Measurements from ENCODE around the gene GALR1. TPM values are rescaled to one million over a fixed set of nuclear protein-coding genes. Genes with fewer than 3 reads are reported as not detected.

Gene GALR1
- total RNA-seq, 2 experiments from 2014 or later, result not detected

- ChIA-PET POLR2A (no interaction called here), CTCF (no interaction called here)
- H3K36me3 Mint-ChIP-seq, result no peaks in the 10 kb centered on the region
- H3K4me3 Mint-ChIP-seq, result no peak overlapping the region
- H3K27ac Mint-ChIP-seq, result no peak overlapping the region
- no peaks in the 10 kb centered on the region for H3K9me3 Mint-ChIP-seq
- peaks cover 12% of the 10 kb centered on the region for H3K27me3 Mint-ChIP-seq
- no peak for DNase-seq
- intact Hi-C loops (cut with micrococcal nuclease), result no loop called here
- H3K4me1 Mint-ChIP-seq (ENCODE audit: low read depth), result no peaks in the 10 kb centered on the region
Observed at GRCh38 chr18:77305676-77306075, 56.0 kb downstream of the GALR1 start.

GRCh38 chr18:77308216-77308615 lies 58.6 kb downstream of the GALR1 start:
- Mint-ChIP-seq H3K27ac (no peak overlapping the region), H3K4me1 (ENCODE audit: low read depth) (no peaks in the 10 kb centered on the region), H3K4me3 (no peak overlapping the region), H3K27me3 (peaks cover 12% of the 10 kb centered on the region), H3K36me3 (no peaks in the 10 kb centered on the region), H3K9me3 (no peaks in the 10 kb centered on the region)
- DNase-seq, result no peak
- intact Hi-C loops (cut with micrococcal nuclease), result no loop called here
- ChIA-PET POLR2A (no interaction called here), CTCF (no interaction called here)

- CTCF ChIA-PET, result no interaction called here
- intact Hi-C loops (cut with micrococcal nuclease), result no loop called here
- DNase-seq, result no peak
- no peak overlapping the region for H3K27ac Mint-ChIP-seq
- no peaks in the 10 kb centered on the region for H3K4me1 Mint-ChIP-seq (ENCODE audit: low read depth)
- H3K4me3 Mint-ChIP-seq, result no peak overlapping the region
- no peaks in the 10 kb centered on the region for H3K9me3 Mint-ChIP-seq
- POLR2A ChIA-PET, result no interaction called here
- H3K36me3 Mint-ChIP-seq, result no peaks in the 10 kb centered on the region
- peaks cover 2% of the 10 kb centered on the region for H3K27me3 Mint-ChIP-seq
Observed at GRCh38 chr18:77314511-77314910, 64.9 kb downstream of the GALR1 start.

GRCh38 chr18:77314952-77315351 lies 65.3 kb downstream of the GALR1 start:
- Mint-ChIP-seq H3K4me1 (ENCODE audit: low read depth) (no peaks in the 10 kb centered on the region), H3K27ac (no peak overlapping the region)
- CTCF ChIA-PET, result no interaction called here

GRCh38 chr18:77316008-77316407 lies 66.4 kb downstream of the GALR1 start:
- H3K27ac Mint-ChIP-seq, result no peak overlapping the region
- no peak overlapping the region for H3K4me3 Mint-ChIP-seq
- POLR2A ChIA-PET, result no interaction called here
- peaks cover 7% of the 10 kb centered on the region for H3K27me3 Mint-ChIP-seq
- DNase-seq, result no peak
- CTCF ChIA-PET, result no interaction called here
- no peaks in the 10 kb centered on the region for H3K36me3 Mint-ChIP-seq
- no peaks in the 10 kb centered on the region for H3K4me1 Mint-ChIP-seq (ENCODE audit: low read depth)
- intact Hi-C loops (cut with micrococcal nuclease), result no loop called here
- H3K9me3 Mint-ChIP-seq, result no peaks in the 10 kb centered on the region

More at GRCh38 chr18:77314952-77315351, 65.3 kb downstream of the GALR1 start:
- no peaks in the 10 kb centered on the region for H3K36me3 Mint-ChIP-seq
- no peaks in the 10 kb centered on the region for H3K9me3 Mint-ChIP-seq
- intact Hi-C loops (cut with micrococcal nuclease), result no loop called here
- no peak for DNase-seq
- H3K27me3 Mint-ChIP-seq, result no peaks in the 10 kb centered on the region
- POLR2A ChIA-PET, result no interaction called here
- H3K4me3 Mint-ChIP-seq, result no peak overlapping the region

- Mint-ChIP-seq H3K36me3 (no peaks in the 10 kb centered on the region), H3K27me3 (peaks cover 9% of the 10 kb centered on the region), H3K4me1 (ENCODE audit: low read depth) (no peaks in the 10 kb centered on the region), H3K9me3 (no peaks in the 10 kb centered on the region), H3K4me3 (no peak overlapping the region), H3K27ac (no peak overlapping the region)
- CTCF ChIA-PET, result no interaction called here
- POLR2A ChIA-PET, result no interaction called here
- DNase-seq, result no peak
- intact Hi-C loops (cut with micrococcal nuclease), result no loop called here
Observed at GRCh38 chr18:77316641-77317040, 67.0 kb downstream of the GALR1 start.

GRCh38 chr18:77320971-77321559 lies 71.4 kb downstream of the GALR1 start:
- ChIA-PET CTCF (no interaction called here), POLR2A (no interaction called here)
- intact Hi-C loops (cut with micrococcal nuclease), result no loop called here
- peaks cover 25% of the 10 kb centered on the region for H3K27me3 Mint-ChIP-seq
- no peak for DNase-seq
- no peaks in the 10 kb centered on the region for H3K36me3 Mint-ChIP-seq
- H3K9me3 Mint-ChIP-seq, result no peaks in the 10 kb centered on the region
- no peaks in the 10 kb centered on the region for H3K4me1 Mint-ChIP-seq (ENCODE audit: low read depth)
- no peak overlapping the region for H3K27ac Mint-ChIP-seq
- no peak overlapping the region for H3K4me3 Mint-ChIP-seq

GRCh38 chr18:77321823-77322805 lies 72.5 kb downstream of the GALR1 start:
- no peak for DNase-seq
- CTCF ChIA-PET, result no interaction called here
- intact Hi-C loops (cut with micrococcal nuclease), result no loop called here
- Mint-ChIP-seq H3K9me3 (no peaks in the 10 kb centered on the region), H3K27ac (no peak overlapping the region), H3K27me3 (peaks cover 25% of the 10 kb centered on the region), H3K36me3 (no peaks in the 10 kb centered on the region), H3K4me1 (ENCODE audit: low read depth) (no peaks in the 10 kb centered on the region), H3K4me3 (no peak overlapping the region)
- POLR2A ChIA-PET, result no interaction called here

GRCh38 chr18:77323640-77324299 lies 74.1 kb downstream of the GALR1 start:
- H3K4me3 Mint-ChIP-seq, result no peak overlapping the region
- intact Hi-C loops (cut with micrococcal nuclease), result no loop called here
- no peaks in the 10 kb centered on the region for H3K9me3 Mint-ChIP-seq
- no peak for DNase-seq
- POLR2A ChIA-PET, result no interaction called here
- peaks cover 29% of the 10 kb centered on the region for H3K27me3 Mint-ChIP-seq
- H3K36me3 Mint-ChIP-seq, result no peaks in the 10 kb centered on the region
- H3K27ac Mint-ChIP-seq, result no peak overlapping the region
- CTCF ChIA-PET, result no interaction called here
- H3K4me1 Mint-ChIP-seq (ENCODE audit: low read depth), result no peaks in the 10 kb centered on the region

Other genes with a start within 250 kb of the GALR1 start
- 10 to 100 TPM; 38.9 to 40.4 TPM for gene MBP, start 117.1 kb upstream of the GALR1 start, total RNA-seq